ENCODE data around the gene ADAR.
A peak's percentile ranks its signal among the peaks of the same experiment; 100 is the strongest.

ADAR gene

GRCh38 chr1:154609398-154610380, 1.7 kb upstream of the ADAR start:
- CTCF ChIA-PET: interaction anchor here (0.7 to 3.1 kb wide), 8 partner anchors 11 to 269 kb away, joined by 3 to 13 read pairs (median 3); no protein-coding TSS in a partner anchor
- TF ChIP-seq CTCF (IDR thresholded peaks at IDR 0.05; ENCODE audit: control extremely low read depth, extremely low read depth, low read depth, missing control alignments): no peak
- POLR2A ChIA-PET: no interaction called here

GRCh38 chr1:154608397-154609270, 648 bp upstream of the ADAR start:
- POLR2A ChIA-PET: interaction anchor here (0.7 kb wide), 1 partner anchor 41 kb away, joined by 5 read pairs; the partner anchor contains the start of gene CHRNB2
- DNase-seq (ENCODE audit: extremely low spot score): peak; percentile 49
- no peak for TF ChIP-seq CTCF (IDR thresholded peaks at IDR 0.05; ENCODE audit: control extremely low read depth, extremely low read depth, low read depth, missing control alignments)
- CTCF ChIA-PET: interaction anchor here (1.0 to 3.1 kb wide), 4 partner anchors 10 to 61 kb away, joined by 3 to 13 read pairs (median 3); no protein-coding TSS in a partner anchor

More at GRCh38 chr1:154609398-154610380, 1.7 kb upstream of the ADAR start:
- DNase-seq (ENCODE audit: extremely low spot score): peak; percentile 28

GRCh38 chr1:154607106-154607608, 829 bp downstream of the ADAR start:
- DNase-seq (ENCODE audit: extremely low spot score): no peak
- CTCF ChIA-PET: interaction anchor here (0.8 to 3.7 kb wide), 5 partner anchors 13 to 171 kb away, joined by 3 to 18 read pairs (median 3); no protein-coding TSS in a partner anchor
- POLR2A ChIA-PET: no interaction called here
- TF ChIP-seq CTCF (IDR thresholded peaks at IDR 0.05; ENCODE audit: control extremely low read depth, extremely low read depth, low read depth, missing control alignments): no peak

GRCh38 chr1:154605534-154605933, 2.5 kb downstream of the ADAR start:
- no peak for DNase-seq (ENCODE audit: extremely low spot score)
- CTCF ChIA-PET: interaction anchor here (1.0 to 3.7 kb wide), 10 partner anchors 10 to 338 kb away, joined by 3 to 18 read pairs (median 4); no protein-coding TSS in a partner anchor
- no peak for TF ChIP-seq CTCF (IDR thresholded peaks at IDR 0.05; ENCODE audit: control extremely low read depth, extremely low read depth, low read depth, missing control alignments)
- POLR2A ChIA-PET: interaction anchor here (0.6 to 1.1 kb wide), 4 partner anchors 27 to 439 kb away, joined by 3 to 4 read pairs (median 4); no protein-coding TSS in a partner anchor

- CTCF ChIA-PET: interaction anchor here (1.2 to 3.7 kb wide), 6 partner anchors 8 to 462 kb away, joined by 3 to 18 read pairs (median 6); no protein-coding TSS in a partner anchor
- DNase-seq (ENCODE audit: extremely low spot score): no peak
- POLR2A ChIA-PET: no interaction called here
- no peak for TF ChIP-seq CTCF (IDR thresholded peaks at IDR 0.05; ENCODE audit: control extremely low read depth, extremely low read depth, low read depth, missing control alignments)
Measured at GRCh38 chr1:154603317-154603716, 4.7 kb downstream of the ADAR start.

All from GM10248 (cell line).